ENCODE measurements around the gene CPEB4.

The CPEB4 gene

DNA sequence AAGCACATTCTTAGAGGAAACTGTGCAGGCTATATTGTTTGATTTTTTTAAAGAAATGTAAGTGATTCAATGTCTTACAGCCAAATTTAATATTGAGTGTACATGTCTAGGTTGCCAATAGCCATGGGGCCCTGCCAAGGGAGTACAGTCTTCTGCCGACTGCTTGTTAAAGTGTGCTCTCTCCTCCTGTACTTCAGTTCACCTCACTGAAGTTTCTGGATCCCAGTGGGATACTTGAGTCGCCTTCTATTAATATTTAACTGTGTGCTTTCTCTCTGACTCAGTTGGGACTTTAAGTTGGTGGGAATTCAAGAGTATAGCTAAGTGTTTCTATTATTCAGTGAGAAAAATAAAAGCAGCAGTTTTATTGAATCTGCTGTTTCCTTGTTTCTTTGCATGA is 56.4 kb downstream of the CPEB4 start:
- DNase-seq (ENCODE audit: low read depth in 2 of 2) = no peak

DNA sequence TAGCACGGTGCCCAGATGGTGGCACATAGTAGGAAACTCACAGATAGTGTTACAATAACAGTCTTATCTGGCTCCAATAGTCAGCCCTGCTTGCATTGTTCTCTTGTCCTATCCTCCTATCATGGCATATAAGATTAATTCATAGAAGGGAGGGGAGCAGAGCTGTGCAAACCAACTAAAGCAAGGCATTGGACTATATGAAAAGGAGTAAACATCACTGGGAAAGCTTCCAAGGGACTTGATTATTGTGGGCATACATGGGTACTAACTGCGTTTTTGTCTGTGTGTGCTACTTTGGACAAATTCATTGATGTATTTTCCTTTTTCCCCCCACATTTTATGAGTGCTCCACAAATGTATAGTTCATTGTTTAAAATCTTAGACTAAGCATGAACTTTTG is 57.0 kb downstream of the CPEB4 start:
- no peak for DNase-seq (ENCODE audit: low read depth in 2 of 2)

DNA sequence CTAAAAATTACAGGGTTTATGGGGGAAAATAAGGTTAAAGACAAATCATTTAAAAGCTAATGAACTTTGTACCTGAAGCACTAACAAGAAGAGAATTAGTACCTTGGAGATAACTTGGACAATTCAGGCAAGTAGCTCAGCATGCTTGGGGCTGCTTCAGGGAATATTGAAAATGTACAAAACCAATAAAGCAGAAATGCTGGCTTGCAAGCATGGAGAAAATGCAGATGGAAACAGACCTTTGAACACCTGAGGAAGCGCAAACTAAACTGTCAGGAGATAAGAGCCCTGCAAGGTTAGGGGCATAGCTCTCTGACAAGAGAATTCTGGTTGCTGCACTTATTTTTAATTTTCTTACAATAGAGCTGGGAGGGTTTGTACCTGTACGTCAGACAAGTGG is 58.2 kb downstream of the CPEB4 start:
- no peak for DNase-seq (ENCODE audit: low read depth in 2 of 2)

DNA sequence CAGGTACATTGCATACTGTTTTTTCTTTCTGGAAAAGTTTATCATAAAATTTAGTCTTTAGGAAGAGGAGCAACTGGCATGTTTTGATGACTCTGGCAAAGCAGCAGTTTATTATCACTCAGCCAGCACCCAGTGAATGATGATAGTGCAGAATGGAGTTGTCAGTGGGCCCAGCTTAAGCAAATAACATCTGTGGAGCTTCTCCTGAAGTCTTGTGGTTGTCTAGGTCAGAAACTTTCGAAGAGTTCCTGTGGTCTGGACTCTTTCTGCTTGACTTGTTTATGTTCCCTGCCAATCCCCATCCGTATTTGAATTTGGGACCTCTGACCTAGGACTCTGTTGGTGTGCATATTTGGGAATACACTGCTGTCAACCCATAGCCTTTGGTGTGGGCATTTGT is 62.7 kb downstream of the CPEB4 start:
- DNase-seq (ENCODE audit: low read depth in 2 of 2) = no peak

DNA sequence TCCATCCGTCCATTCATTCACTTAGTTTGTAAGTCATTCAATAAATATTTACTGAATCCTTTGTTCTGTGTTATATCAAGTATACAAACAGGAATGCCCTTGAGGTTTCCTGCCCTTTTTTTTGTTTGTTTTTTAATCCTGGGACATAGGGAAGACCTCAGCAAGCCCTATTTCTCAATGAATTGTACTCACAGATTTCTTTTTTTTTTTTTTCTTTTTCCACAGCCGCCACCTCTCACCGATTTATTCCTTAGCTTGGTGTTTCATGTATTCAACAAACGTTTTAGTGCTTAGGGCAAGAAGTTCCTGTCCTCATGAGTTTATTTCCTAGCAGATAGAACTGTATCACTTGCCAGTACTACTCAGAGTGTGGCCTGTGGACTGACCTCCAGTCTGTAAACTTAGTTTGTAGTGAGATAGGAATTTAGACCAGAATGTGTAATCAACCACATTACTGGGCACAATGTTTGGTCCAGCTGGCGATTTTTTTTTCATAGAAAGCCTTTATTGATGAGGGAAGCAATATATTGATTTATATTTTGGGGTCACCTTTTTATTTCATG is 65.5 kb downstream of the CPEB4 start:
- no peak for DNase-seq (ENCODE audit: low read depth in 2 of 2)

DNA sequence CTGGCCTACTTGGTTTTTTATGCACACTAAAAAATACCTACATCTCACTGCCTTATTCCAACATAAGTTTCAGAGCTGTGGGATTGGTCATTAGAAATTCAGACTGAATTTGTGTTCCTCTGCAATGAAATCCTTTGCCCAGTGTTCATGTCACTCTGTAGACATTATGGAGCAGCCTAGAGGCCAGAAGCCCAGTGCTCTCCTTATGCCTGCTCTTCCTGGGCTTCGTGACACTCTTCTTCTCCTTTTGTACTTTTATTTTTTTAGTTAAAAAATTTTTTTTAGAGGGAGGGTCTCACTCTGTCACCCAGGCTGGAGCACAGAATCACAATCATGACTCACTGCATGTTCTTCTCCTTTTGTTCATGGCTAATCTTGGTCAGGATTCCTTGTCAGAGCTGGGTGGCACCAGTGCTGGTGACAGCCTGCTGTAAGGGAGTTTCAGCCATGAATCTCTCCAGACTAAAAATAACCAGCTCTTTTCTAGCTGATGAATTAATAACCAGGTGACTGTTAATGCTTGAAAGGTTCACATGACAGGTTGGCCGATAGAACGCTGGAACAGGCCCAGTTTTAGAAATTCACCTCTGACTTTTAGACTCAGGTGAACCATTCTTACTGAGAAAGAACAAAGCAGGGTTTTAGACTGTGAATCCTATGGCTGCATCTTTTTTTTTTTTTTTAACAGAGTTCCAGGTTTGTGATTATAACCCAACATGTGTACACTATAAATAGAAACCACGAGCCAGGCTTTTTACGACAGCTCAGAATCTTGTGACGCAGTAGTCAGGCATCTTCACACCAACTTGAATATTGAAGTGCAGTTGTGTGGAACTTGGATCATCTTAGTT is 66.7 kb downstream of the CPEB4 start:
- no peak for DNase-seq (ENCODE audit: low read depth in 2 of 2)

DNA sequence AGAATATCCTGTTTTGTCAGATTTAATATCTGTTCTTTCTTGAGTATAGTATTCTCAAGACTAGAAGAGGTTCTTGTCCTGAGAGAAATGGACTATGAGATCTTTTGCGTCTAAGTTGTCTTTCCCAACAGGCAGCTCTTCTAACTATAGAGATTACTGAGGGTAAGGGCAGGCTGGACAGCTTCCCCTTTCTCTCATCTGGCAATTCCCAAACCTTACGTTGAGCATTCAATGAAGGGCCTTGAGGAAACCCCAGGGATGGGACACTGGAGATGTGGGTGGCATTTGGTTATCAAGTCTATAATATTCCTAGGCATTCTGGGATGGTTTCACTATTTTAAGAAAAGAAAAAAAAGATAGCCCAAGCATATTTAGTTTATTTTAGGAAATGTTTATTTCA is 72.8 kb downstream of the CPEB4 start:
- DNase-seq (ENCODE audit: low read depth in 2 of 2) = no peak

DNA sequence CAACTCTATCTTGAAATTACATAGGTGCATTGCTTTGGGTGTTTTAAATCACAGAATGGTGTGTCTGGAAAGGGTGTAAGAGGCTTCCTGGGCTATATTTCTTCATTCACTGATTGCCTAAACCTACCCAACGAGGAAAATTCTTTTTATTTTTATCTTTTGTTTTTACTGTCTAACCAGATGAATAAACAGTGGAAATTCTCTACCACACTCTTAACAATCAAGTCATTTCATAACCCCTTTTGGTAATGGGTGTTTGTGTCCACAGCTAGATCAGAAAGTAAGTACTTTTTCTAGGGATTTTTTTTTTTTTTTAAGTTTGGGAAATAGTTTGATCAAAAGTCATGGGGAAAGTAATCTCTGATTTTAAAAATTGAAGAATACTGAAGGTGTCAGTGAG is 73.3 kb downstream of the CPEB4 start:
- DNase-seq (ENCODE audit: low read depth in 2 of 2) = no peak

DNA sequence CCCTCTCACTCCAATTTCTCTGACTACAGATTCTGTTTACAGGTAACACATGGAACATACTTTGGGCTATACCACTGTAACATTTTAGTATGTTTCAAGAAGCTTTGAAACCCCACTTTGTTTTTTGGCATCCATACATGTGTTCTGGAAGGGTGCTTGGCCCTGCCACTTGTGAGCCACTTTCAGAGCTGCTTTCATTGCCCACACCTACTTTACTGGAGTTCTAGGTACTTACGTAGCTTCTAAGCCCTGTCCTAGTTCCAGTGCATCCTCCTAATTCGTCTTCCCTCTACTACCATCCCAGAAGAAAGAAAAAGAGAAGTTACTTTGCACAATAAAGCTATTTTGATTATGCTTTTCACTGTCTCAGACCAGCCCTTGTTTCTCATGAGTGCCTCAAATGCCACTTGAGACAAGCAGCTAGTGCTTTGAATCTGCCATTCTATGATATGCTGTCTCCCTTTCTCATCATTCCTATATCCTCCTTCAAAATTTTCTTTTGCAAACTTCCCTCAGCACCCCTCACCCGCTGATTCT is 74.4 kb downstream of the CPEB4 start:
- DNase-seq (ENCODE audit: low read depth in 2 of 2) = no peak

DNA sequence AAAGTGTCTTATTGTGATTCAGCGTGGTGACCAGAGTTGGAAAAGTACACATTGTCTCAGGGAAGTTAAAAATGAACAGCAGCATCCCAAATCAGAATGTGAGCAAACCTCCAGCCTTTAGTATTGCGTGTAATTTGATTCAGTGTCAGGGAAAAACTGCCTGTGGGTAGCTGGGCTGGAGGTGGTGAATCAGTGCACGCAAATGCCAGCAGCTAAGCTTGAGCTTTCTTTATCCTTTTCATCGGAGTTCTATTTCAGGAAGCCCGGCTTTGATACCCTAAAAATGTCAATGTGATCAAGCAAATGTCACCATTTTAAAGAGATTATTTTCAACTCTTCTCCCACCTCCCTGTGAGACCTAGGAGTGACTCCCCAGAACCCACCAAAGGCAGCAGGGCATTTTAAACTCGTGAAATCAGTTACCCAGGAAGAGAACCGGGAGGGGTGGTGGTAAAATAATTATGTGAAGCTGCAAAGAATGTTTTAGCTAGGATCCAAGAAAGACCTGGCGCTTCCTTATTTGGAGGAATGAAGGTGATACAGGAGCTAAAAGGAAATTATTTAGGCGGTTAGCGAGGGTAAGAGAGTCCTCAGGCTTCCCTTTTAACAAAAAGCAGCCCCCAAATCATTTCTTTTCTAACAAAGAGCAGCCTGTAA is 75.2 kb downstream of the CPEB4 start:
- no peak for DNase-seq (ENCODE audit: low read depth in 2 of 2)

DNA sequence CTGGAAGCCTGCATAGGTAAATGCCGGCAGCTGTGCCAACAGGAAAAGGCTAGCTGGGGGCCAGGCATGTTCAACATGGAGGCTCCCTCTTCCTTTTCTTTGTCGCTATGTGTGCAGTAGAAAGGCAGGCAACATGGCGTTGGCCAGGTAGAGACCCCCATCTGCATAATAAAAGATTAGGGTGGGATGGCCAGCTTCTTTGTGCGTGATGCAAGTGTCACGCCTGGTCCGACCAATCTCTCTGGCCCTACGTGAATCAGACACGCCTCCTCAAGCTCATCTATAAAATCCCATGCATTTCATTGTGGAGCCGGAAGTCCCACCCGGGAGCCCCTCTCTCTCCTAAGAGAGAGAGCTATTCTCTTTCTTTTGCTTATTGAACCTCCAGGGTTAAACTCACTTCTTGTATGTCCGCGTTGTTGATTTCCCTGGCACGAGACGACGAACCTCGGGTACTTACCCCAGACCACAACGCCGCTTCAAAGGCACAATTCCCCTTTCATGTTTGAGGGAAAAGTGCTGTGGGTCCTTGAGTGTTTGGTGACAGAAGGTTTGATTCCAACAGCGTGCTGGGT is 75.8 kb downstream of the CPEB4 start:
- no peak for DNase-seq (ENCODE audit: low read depth in 2 of 2)

DNA sequence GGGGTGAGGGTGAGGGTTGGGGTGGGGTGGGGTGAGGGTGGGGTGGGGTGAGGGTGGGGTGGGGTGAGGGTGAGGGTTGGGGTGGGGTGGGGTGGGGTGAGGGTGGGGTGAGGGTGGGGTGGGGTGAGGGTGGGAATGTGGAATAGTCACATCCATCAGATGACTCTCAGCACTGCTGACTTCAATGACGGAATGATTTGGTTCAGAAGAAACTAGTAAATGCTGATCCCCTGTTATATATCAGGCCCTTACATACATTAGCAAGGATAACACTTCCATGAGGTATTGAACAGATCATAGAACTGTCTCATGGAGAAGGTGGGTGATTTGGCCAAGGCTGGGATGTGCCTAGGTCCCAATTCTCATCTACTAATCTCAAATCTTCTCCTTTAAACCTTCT is 76.4 kb downstream of the CPEB4 start:
- DNase-seq (ENCODE audit: low read depth in 2 of 2) = no peak

DNA sequence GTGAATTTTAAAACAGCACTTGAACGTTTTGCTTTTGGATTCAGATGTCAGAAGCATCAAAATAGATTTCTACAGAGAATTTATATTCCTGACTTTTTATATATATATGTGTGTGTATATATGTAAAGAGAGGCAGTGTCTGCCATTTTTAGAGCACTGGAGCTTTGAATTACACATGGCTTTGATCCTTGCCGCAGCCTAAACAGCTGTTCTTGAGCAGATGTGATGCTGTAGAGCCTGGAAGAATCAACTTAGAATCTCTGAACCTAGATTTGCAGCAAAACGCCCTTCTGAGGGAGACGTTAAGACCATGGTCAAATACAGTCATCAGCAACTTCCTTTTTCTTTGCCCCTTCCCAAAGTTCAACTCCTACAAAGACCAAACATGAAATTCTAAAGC is 79.1 kb downstream of the CPEB4 start:
- DNase-seq (ENCODE audit: low read depth in 2 of 2) = no peak

DNA sequence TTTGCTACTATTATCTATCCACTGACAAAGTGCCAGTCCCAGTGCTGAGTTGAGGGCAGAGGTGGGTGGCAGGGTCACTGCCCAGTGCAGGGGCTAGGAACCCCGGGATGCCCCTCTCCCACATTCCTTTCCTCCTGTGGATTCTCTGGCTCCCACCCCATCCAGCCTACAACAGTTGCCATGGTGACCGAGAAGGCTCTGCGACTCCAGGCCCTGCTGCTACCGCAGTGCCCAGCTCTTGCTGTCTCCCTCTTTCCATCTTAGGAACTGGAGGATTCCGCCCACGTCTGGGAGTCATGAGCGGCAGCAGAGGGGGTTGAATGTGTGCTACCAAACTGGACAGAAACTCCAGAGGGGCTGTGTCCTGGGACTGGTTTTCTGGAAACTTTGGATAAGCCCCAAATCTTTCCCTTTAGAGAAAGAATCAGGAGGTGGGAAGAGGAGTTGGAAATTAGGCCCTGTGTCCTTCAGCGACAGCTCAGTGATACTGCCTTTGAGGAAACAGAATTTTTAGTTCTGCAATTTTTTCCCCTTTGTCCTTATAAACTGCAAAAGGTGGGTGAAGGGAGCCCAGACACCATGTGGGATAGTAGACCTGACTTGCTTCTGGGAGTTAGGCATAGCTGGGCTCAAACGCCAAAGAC is 80.1 kb downstream of the CPEB4 start:
- no peak for DNase-seq (ENCODE audit: low read depth in 2 of 2)

DNA sequence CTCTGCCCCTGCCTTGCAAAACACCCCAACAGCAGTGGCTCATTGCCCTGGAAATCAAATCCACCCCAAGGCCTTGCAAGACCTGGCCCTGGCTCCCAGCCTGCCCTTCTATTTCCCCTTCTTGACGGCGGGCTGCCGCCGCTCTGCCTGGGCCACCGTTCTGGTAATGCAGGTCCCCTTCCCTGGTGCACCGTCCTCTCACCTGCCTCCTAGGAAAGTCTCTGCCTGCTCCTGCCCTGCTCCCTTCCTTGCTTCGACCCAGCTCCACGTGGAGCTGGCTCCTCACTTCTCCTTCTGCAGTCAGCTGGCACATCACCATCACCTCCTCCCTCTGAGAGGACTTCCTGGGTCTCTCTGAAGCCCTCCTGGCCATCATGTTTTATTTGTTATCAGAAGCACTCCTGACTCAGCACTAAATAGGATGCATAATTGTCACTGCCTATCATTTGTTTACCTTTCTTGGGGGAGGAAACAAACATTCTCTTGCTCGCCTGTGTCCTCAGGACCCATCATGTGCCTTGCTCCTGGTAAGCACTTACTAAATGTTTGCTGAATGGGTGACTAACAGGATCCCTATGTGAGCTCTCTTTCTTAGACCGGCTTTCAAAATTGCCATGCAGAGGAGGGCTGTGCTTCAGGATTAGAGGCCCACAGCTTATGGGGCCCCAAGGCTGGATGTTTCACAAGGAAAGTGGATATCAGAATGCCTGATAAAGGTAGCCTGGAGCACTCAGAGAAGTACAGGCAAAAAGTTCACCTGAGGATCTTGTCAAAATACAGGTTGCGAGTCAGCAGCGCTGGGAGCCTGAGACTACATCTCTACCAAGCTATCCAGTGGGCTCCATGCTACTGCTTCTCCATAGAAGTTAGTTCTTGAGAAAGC is 81.3 kb downstream of the CPEB4 start:
- no peak for DNase-seq (ENCODE audit: low read depth in 2 of 2)

DNA sequence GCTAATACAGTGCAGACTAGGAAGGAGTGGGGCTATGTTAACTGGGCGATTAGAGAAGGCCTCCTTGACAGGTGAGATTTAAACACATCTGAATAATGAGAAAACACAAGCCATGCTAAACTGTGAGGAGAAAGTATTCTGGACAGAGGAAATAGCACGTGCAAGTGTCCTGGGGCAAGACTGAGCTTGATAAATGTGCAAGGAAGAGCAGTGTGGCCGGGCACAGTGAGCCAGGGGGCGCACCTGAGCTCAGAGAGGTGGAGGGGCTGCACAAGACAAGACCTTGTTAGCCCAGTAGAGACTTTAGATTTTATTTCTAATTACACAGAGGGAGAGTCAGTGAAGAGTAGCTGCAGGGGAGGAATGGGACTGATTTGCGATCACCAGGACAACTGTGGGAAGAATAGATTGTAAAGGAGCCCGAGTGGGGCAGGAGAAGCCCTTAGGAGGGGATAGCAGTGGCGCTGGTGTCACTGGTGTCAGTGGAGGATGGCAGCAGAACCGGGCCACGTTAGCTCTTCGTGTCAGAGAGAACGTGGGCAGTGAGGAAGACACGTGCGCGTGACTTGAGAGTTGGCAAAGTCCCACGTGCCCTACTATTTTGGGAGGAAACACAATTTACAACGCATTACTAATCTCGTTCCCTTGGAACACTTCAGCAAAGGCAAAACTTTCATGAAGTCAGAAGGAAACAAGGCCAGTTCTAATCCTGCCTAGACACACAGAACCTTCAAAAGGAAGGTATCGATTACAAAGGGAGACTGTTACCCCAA is 82.9 kb downstream of the CPEB4 start:
- DNase-seq (ENCODE audit: low read depth in 2 of 2) = no peak

DNA sequence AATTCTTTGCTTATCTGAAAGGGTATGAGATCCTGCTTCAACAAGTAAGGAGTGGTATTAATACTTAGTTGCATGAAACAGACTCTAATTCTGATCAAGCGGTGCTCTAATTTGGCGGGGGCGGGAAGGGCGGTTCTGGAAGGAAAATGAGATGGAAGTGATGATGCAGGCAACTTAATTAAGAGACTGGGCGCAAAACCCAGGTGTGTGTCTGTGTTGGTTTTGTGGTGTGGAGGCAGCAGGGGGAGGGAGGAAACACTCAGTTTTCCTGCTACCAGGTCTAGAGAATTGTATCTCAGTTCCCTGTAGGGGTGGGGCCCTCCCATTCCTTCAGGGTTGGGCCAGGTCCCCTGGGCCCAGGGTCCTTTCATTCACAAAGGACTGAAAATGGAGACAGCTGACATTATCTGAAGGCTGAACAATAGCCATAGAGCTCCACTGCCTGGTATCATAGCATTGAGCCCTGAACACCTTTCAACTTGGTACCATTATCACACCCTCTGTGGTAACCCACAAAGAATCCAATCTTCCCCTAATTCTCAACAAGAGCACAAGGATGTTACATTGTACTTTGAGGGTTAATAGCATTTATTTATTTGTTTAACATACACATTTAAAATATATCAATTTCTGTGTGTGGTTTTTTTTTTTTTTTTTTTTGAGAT is 83.7 kb downstream of the CPEB4 start:
- DNase-seq (ENCODE audit: low read depth in 2 of 2) = no peak

DNA sequence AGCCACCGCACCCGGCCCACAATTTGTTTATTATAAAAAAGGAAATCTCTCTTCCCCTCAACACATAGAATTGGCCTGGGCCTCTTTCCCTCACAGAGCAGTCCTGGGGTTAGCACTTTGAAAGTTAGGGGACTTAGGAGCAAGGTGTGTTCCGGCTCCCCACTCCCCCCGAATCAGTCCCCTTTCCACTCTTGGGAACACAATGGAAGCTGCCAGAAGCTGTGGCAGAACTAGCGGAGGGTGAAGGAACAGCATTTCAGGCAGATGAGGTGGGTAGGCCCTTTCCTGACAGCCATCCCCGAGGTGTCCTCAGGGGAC is 84.4 kb downstream of the CPEB4 start:
- DNase-seq (ENCODE audit: low read depth in 2 of 2) = no peak

DNA sequence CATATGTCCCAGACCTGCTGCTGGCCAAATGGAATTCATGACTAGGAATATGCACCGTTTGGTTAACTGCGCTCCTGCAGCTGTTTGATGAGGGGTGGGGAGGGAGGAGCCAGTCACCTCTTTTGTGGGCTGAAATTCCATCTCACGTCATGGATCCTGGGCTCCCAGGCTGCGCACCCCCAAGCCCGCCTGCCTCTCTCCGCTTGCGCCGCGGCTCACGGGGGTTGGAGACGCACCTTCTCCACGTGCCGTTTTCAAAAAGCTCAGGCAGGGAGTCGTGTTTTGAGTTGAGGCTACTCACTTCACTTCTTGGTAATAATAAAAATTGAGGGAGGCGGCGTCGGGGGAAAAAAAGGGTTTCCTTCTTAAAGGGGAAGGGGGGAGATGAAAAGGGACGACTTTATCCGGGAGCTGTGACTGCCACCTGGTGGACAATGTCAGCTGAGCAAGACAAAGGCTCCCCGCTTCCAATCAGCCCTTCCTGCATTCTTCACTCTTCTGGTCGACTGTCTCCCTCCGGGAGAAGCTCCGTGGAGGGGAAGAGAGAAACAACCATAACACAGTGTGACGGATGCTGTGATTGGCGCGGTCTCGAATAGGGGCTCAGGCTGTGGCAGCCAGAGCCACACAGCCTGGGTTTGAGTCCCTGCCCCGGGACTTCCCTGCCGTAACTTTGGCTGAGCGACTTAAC is 84.9 kb downstream of the CPEB4 start:
- peak; percentile 45 to 48 for DNase-seq (ENCODE audit: low read depth in 2 of 2)
